KBM-7 (cell line): ENCODE results near the gene LYRM2.

Source experiments
- DNase-seq: peaks from one replicate; pipeline ENCODE4 v3.0.0-alpha.2; 2015
- in situ Hi-C: fragments of 300-500 bp; cut with MboI; formaldehyde crosslinking; loops from 2 replicates; pipeline ENCODE4 v1.14.3; 2020; ENCODE audit warnings: low sequenced_read_pairs, low pct_unique_long_range_greater_than_20kb, mixed read lengths

The LYRM2 gene

DNA sequence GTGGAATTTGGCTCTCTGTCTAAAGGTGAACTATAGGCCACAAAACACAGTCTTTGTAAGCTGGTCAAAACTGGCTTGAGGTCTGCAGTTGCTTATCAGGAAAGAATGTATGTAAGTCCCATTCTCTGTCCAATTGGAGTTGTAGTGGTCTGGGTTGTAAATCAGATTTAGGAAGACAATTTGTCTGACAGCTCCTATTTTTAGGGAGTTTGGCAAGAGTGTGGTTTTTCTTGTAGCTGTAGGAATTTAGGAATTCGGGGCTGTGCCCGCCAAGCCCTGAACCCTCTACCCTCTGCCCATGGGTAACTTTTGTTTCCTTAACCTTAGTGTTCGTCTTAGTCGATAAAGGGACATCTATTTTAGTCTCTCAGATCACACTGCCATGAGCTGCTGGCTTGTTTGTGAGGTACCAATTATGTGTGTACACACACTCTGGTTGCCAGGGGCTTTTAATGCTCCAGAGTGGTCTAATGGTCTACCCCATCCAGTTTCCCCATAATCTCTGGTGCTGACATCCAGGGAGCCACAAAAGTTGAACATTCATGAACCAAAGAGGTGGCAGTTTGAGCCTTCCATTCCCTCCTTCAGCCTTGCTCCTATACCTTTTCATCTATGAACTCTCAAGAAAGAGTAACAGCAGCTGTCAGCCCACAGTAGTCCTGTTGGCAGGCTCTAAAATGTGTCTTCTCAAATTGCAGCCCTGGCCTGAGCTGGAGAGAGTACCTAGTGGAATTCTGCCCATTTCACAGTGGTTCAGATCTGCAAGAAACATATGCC is 112.6 kb downstream of the LYRM2 start:
- peak; percentile 15 for DNase-seq
- in situ Hi-C loops, result no loop called here

DNA sequence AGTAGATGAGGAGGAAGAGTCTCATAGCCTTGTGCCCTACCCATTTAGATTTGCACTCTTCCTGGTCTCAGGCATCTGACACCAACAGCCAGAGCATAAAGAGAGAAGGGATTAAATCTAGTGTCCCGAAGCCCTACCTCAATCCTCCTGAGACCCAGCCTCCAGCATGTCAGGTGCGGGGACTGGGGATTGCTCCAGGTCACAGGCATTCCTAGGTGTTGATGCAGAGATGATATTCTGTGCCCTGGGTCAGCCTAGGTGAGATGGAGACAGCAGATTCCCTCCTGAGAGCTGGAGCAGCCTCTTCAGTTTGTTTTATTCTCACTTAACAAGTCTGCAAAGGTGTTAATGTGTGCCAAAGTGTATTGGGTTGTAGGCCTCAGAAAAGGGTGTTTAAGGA is 115.8 kb downstream of the LYRM2 start:
- no peak for DNase-seq
- in situ Hi-C loops, result no loop called here

DNA sequence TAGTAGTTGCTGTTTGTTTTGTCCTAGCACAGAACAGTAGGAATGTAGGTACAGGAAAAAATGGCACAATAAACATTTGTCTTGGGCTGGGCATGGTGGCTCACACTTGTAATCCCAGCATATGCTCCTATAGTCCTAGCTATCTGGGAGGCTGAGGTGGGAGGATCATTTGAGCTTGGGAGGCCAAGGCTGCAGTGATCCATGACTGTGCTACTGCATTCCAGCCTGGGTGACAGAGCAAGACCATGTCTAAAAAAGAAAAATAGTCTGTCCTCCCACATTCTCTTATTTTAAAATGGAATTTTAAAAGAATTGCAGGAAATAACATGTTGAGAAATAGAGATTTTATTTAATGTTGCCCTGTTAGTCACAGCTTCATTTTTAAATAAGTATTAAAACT is 117.8 kb downstream of the LYRM2 start:
- DNase-seq, result no peak
- in situ Hi-C loops, result no loop called here

DNA sequence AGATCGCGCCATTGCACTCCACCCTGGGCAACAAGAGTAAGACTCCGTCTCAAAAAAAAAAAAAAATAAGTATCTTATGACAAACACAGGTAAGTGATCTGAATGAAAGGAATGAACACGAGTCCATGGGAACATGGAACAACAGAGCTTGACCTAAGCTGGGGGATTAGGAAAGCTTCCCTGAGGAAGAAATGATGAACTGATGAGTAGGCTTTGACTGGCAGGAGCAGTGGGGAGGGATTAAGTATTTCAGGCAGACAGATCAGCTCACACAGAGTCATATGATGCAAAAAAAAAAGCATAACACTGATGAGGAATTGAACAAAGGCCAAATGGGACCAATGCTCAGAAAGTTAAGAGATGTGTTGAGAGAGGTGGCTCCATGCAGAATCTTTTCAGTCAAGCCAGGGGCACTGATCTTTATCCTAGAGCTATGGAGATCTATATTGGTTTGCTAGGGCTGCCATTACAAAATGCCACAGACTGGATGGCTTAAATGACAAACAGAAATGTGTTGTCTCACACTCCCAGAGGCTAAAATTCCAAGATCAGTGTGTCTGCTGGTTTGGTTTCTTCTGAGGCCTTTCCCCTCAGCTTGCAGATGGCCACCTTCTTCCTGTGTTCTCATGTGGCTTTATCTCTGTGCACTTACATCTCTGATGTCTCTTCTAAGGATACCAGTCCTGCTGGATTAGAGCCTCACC is 120.0 kb downstream of the LYRM2 start:
- in situ Hi-C loops, result no loop called here
- no peak for DNase-seq
